RWPE2 (cell line): ENCODE measurements around the gene TRERF1.

Source experiments
- ATAC-seq: fragments of 200-7000 bp; cut with Tn5 transposase; 3 replicates; pipeline ENCODE4 v1.9.1; 2021; ENCODE audit warnings: low read depth
- DNase-seq: peaks from one replicate; pipeline ENCODE4 v3.0.0-alpha.2; 2020; ENCODE audit warnings: low spot score
- H3K27ac ChIP-seq: fragments of 450-650 bp; 2 replicates; pipeline ENCODE4 v1.5.1; 2017; ENCODE audit warnings: mild to moderate bottlenecking; ENCODE audit not compliant: poor library complexity, severe bottlenecking
- H3K27me3 ChIP-seq: fragments of 250-450 bp; sonication (Bioruptor Pico); 2 replicates; pipeline ENCODE4 v1.5.1; 2021; ENCODE audit warnings: mild to moderate bottlenecking, moderate library complexity; ENCODE audit not compliant: insufficient read depth, poor library complexity, severe bottlenecking
- H3K36me3 ChIP-seq: fragments of 250-450 bp; sonication (Bioruptor Pico); 2 replicates; pipeline ENCODE4 v1.5.1; 2020; ENCODE audit warnings: low read depth, mild to moderate bottlenecking, moderate library complexity
- H3K4me1 ChIP-seq: fragments of 250-450 bp; sonication (Bioruptor Pico); 2 replicates; pipeline ENCODE4 v1.5.1; 2021; ENCODE audit warnings: mild to moderate bottlenecking, moderate library complexity; ENCODE audit not compliant: insufficient read depth, poor library complexity, severe bottlenecking
- H3K4me3 ChIP-seq: fragments of 250-450 bp; sonication (Bioruptor Pico); 2 replicates; pipeline ENCODE4 v1.5.1; 2021; ENCODE audit warnings: mild to moderate bottlenecking, moderate library complexity; ENCODE audit not compliant: severe bottlenecking
- H3K9me3 ChIP-seq: fragments of 250-450 bp; sonication (Bioruptor Pico); 2 replicates; pipeline ENCODE4 v1.5.1; 2021; ENCODE audit warnings: mild to moderate bottlenecking, moderate library complexity; ENCODE audit not compliant: severe bottlenecking
- CTCF ChIP-seq: fragments of 450-650 bp; IDR thresholded peaks from one replicate; pipeline ENCODE4 v1.5.1; 2017; ENCODE audit warnings: mild to moderate bottlenecking, moderate library complexity; ENCODE audit not compliant: poor library complexity, severe bottlenecking

TRERF1 gene

GRCh38 chr6:42224222-42225028 is 227.3 kb downstream of the TRERF1 start:
- ATAC-seq (peak; percentile 64), DNase-seq (no peak)
- TF ChIP-seq CTCF, result no peak
- H3K4me3 ChIP-seq, result peak overlapping the region; percentile 27
- H3K4me1 ChIP-seq, result peaks cover 56% of the 10 kb centered on the region
- no peaks in the 10 kb centered on the region for H3K9me3 ChIP-seq
- peaks cover 7% of the 10 kb centered on the region for H3K36me3 ChIP-seq
- H3K27me3 ChIP-seq, result no peaks in the 10 kb centered on the region
- peak overlapping the region; percentile 99 for H3K27ac ChIP-seq

GRCh38 chr6:42222448-42222847 is 229.3 kb downstream of the TRERF1 start:
- H3K27ac ChIP-seq, result peak overlapping the region; percentile 99
- no peaks in the 10 kb centered on the region for H3K36me3 ChIP-seq
- H3K4me3 ChIP-seq, result no peak overlapping the region
- peaks cover 50% of the 10 kb centered on the region for H3K4me1 ChIP-seq
- DNase-seq (no peak), ATAC-seq (no peak)
- TF ChIP-seq CTCF, result no peak
- H3K27me3 ChIP-seq, result no peaks in the 10 kb centered on the region
- no peaks in the 10 kb centered on the region for H3K9me3 ChIP-seq

- ATAC-seq (no peak), DNase-seq (no peak)
- H3K4me3 ChIP-seq, result no peak overlapping the region
- no peak for TF ChIP-seq CTCF
- H3K27ac ChIP-seq, result peak overlapping the region; percentile 99
- H3K27me3 ChIP-seq, result no peaks in the 10 kb centered on the region
- H3K9me3 ChIP-seq, result no peaks in the 10 kb centered on the region
- peaks cover 4% of the 10 kb centered on the region; the same call in 1 of the 2 replicates for H3K36me3 ChIP-seq
- peaks cover 46% of the 10 kb centered on the region for H3K4me1 ChIP-seq
Observed at GRCh38 chr6:42221546-42221945, 230.2 kb downstream of the TRERF1 start.

GRCh38 chr6:42220807-42221206 is 230.9 kb downstream of the TRERF1 start:
- no peaks in the 10 kb centered on the region for H3K9me3 ChIP-seq
- no peak overlapping the region for H3K4me3 ChIP-seq
- TF ChIP-seq CTCF, result no peak
- H3K27ac ChIP-seq, result peak overlapping the region; percentile 99
- H3K27me3 ChIP-seq, result no peaks in the 10 kb centered on the region
- H3K4me1 ChIP-seq, result peaks cover 42% of the 10 kb centered on the region
- ATAC-seq (no peak), DNase-seq (no peak)
- H3K36me3 ChIP-seq, result peaks cover 9% of the 10 kb centered on the region; the same call in 1 of the 2 replicates
